Panc1 (cell line): ENCODE data around the gene PRDM5.

ENCODE experiments used
- CTCF ChIP-seq: fragments of 450-650 bp; IDR thresholded peaks from 2 replicates; pipeline ENCODE4 v1.5.1; 2017; ENCODE audit warnings: mild to moderate bottlenecking
- SIN3A ChIP-seq: IDR thresholded peaks from 2 replicates; pipeline ENCODE4 v1.6.1; 2012; ENCODE audit warnings: low read depth, mild to moderate bottlenecking, low read length, moderate library complexity, borderline replicate concordance; ENCODE audit not compliant: insufficient read depth

GRCh38 chr4:120871173-120871572, 51.4 kb downstream of the PRDM5 start:
- TF ChIP-seq SIN3A: no peak
- TF ChIP-seq CTCF: no peak
